Cardiac fibroblast (primary cell): Measurements from ENCODE around the gene CKAP2L.
A peak's percentile ranks its signal among the peaks of the same experiment; 100 is the strongest.

Experiments
- DNase-seq, 2 donors: peaks; one replicate each; pipeline versions ENCODE4 v3.0.0 to v3.0.0-alpha.2; 2010; ENCODE audit warnings: low read depth in 2 of 2
- H3K4me3 ChIP-seq, 2 donors: replicated peaks in 1 of 2; 1 replicate in 1 of 2; 2 replicates in 1 of 2; pipeline ENCODE4 v1.5.1; 2011; ENCODE audit warnings: low read depth in 2 of 2, low read length in 2 of 2, mild to moderate bottlenecking in 2 of 2, moderate library complexity in 1 of 2
- CTCF ChIP-seq: IDR thresholded peaks from one replicate; pipeline ENCODE4 v1.5.1; 2011; ENCODE audit warnings: low read depth, mild to moderate bottlenecking, low read length, inconsistent platforms

The CKAP2L gene, protein sequence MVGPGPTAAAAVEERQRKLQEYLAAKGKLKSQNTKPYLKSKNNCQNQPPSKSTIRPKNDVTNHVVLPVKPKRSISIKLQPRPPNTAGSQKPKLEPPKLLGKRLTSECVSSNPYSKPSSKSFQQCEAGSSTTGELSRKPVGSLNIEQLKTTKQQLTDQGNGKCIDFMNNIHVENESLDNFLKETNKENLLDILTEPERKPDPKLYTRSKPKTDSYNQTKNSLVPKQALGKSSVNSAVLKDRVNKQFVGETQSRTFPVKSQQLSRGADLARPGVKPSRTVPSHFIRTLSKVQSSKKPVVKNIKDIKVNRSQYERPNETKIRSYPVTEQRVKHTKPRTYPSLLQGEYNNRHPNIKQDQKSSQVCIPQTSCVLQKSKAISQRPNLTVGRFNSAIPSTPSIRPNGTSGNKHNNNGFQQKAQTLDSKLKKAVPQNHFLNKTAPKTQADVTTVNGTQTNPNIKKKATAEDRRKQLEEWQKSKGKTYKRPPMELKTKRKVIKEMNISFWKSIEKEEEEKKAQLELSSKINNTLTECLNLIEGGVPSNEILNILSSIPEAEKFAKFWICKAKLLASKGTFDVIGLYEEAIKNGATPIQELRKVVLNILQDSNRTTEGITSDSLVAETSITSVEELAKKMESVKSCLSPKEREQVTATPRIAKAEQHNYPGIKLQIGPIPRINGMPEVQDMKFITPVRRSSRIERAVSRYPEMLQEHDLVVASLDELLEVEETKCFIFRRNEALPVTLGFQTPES

GRCh38 chr2:112764071-112765044 is at the start of gene CKAP2L:
TSS of gene CKAP2L (minus strand) at chr2:112764609. CDS start at chr2:112764598, 11 bp downstream.
- H3K4me3 ChIP-seq = peak within 1 kb of the TSS; percentile 79 to 82
- no peak for TF ChIP-seq CTCF
- peak; percentile 98 to 99 for DNase-seq

- TF ChIP-seq CTCF = no peak
- DNase-seq = peak; percentile 80 to 86
- no peak overlapping the region for H3K4me3 ChIP-seq
Measured at GRCh38 chr2:112813280-112813966, 49.0 kb upstream of the CKAP2L start.

DNA sequence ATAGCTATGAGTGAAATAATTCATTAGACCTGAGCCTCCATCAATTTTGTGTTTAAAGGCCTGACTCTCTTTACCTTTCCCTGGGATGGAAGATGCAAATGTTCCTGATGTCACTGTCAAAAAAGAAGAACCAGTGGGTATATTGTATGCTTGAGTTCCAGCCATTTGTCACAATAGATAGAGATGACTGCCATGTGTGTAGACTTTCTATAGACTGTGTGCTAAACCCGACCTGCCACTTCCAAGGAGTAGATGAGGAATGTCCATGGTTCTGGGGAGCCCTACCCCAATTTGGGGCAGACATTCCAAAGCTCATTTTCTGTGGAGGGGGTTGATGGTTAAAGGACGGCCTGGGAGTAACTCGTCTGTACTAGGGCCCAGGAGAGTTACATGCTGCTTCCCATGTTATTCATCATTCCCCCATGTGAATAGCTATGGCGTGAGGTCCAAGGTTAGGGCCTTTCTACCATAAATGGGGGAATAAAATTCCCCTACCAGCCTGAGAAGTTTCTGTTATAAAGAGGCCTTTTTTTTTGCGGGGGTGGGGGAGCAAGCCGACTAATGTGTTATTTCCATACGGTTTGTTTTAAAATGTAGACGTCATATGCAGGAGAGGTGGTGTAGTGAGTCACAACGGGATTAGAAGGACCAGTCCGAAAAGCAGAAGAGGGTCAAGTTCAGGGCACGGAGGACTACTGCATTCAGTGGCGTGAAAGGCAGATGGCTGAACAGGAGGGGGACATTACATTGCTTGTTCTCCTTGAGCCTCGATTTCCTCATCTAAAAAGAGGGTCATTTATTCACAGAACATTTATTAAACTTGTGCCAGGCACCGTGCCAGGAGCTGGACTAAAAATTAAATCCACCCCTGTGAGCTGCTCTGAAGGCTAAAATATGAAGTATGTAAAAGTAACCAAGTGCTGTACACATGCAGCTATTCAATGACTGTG is 48.2 kb upstream of the CKAP2L start:
- no peak for TF ChIP-seq CTCF
- no peak overlapping the region for H3K4me3 ChIP-seq
- DNase-seq = peak; percentile 62 to 95

DNA sequence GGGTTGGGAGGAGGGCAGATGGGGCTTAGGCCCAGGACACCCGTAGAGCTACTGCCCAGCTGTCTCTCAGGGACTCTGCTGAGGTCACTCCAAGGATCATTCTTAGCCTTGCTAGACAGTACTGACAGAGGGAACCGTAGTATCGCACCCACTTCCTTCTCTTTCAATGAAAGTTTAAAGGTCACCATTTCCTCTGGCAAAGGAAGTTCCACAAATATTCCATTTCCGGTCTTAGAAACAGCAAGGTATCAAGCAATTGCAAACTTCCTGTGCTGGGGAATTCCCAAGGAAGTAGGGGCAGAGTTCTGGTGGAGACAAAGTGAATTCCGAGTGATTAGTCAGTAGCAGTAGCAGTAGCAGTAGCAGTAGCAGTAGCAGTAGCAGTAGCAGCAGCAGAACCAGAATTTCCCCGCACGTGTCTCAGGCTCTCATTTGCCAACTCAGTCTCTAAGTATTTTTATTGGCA is 47.5 kb upstream of the CKAP2L start:
- no peak overlapping the region for H3K4me3 ChIP-seq
- no peak for TF ChIP-seq CTCF
- peak; percentile 90 to 98 for DNase-seq

- TF ChIP-seq CTCF = no peak
- DNase-seq = no peak
Measured at GRCh38 chr2:112811276-112811831, 46.9 kb upstream of the CKAP2L start.

More at GRCh38 chr2:112811276-112811831, 46.9 kb upstream of the CKAP2L start:
- H3K4me3 ChIP-seq = no peak overlapping the region
